ENCODE data around the gene CHODL.

Gene CHODL

GRCh38 chr21:18285379-18285778, 40.7 kb downstream of the CHODL start:
- DNase-seq (ENCODE audit: low read depth in 2 of 2, low spot score in 1 of 2): no peak

DNA sequence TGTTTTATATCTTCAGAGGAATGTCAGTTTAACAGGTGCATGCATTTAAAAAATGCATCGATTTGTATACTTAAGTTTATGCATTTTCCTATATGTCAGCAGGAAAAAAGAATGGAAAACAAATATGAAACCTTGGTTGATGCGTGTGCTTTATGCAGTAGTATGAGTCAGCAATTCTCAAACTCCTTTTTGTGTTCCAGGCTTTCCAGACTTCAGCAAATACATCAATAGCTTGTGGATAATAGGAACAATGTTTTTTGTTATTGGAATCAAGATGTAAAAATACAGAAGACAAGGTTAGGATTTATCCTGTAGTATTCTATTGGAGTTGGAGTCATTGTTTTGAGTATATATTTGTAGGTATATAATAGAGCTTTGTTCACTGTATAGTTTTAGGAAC, 45.2 kb downstream of the CHODL start:
- no peak for DNase-seq (ENCODE audit: low read depth in 2 of 2, low spot score in 1 of 2)

GRCh38 chr21:18294100-18294499, 49.5 kb downstream of the CHODL start:
- no peak for DNase-seq (ENCODE audit: low read depth in 2 of 2, low spot score in 1 of 2)

DNA sequence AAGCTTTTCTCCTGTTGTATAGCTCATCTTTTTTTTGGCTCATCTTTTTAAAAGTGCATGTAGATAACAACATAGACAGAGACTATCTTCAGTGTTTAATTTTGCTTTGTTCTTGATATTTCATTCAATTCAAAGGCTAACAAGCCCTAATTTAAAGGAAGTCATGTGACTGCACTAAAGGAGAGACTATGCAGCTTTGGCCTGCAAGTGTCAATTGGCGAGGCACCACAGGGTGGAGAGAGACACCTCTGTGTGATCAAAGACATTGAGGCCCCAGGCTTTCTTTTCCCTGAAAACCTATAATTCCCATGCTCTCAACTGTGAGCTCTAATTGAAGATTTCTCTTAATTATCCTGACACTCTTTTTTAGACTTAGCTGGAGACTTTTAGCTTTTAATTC, 53.6 kb downstream of the CHODL start:
- DNase-seq (ENCODE audit: low read depth in 2 of 2, low spot score in 1 of 2): no peak
